A204.1 (cell line): ENCODE measurements around the gene SYNE2.
"Not testable (repeated sequence)": the region's sequence is repeated elsewhere in the genome, so short reads cannot be mapped to it uniquely, and the experiment has no call there.

ENCODE experiments used
- FAIRE-seq: peaks from 2 replicates; lab custom pipeline; 2012; peaks lifted over from hg19 to GRCh38; lab: Jason Lieb, UNC

Gene SYNE2

GRCh38 chr14:64125270-64125669, 272.5 kb downstream of the SYNE2 start:
- FAIRE-seq = no peak

DNA sequence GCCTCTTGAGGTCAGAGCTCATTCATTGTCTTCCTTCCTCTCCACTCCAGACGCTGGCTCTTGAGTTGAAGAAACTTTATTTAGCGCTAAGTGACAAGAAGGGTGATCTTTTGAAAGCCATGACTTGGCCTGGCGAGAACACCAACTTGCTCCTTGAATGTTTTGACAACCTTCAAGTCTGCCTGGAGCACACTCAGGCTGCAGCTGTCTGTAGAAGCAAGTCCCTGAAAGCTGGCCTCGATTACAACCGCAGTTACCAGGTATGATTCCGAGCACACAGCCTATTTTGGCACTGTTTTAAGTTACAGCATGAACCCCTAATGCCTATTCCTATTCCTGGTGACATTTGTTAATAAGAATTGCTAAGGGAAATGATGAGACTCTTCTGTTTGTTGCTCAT, 273.7 kb downstream of the SYNE2 start:
- no peak for FAIRE-seq

GRCh38 chr14:64137657-64138290, 285.0 kb downstream of the SYNE2 start:
- FAIRE-seq = peak; percentile 85

GRCh38 chr14:64147126-64147790, 294.5 kb downstream of the SYNE2 start:
- no peak for FAIRE-seq

- FAIRE-seq = no peak
Measured at GRCh38 chr14:64149921-64150320, 297.1 kb downstream of the SYNE2 start.

DNA sequence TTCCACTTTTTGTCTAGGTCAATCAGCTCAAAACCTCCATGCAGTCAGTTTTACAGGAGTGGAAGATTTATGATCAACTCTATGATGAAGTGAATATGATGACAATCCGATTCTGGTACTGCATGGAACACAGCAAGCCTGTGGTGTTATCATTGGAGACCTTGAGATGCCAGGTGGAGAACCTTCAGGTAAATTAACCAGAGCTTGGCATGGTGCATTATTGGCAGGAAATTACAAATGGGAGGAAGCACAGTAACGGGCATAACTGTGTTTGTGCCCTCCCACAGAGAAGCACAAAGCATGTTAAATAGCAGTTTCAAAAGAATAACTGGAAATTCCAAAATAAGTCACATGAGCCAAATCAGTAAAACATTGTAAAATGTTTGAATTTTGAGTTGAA, 305.8 kb downstream of the SYNE2 start:
- no peak for FAIRE-seq

DNA sequence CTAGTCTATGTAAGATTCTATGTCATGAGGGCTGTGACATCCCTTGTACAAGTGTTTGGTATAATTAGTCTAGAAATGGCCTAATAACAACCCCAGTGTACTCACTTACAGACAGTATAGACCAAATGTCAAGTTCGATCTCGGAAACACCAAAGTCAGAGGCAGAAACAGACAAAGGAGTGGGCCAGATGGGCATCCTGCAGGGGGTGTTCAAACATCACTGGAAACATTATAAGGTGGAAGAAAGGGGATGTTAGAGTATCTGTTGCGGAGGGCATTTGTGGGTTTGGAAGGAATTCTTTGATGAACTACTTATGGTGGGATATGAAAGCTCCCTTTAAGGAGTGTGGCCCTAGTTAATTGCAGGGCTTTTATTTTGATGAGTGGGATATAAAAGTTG, 306.8 kb downstream of the SYNE2 start:
- no peak for FAIRE-seq

- FAIRE-seq = no peak
Measured at GRCh38 chr14:64170181-64170580, 317.4 kb downstream of the SYNE2 start.

DNA sequence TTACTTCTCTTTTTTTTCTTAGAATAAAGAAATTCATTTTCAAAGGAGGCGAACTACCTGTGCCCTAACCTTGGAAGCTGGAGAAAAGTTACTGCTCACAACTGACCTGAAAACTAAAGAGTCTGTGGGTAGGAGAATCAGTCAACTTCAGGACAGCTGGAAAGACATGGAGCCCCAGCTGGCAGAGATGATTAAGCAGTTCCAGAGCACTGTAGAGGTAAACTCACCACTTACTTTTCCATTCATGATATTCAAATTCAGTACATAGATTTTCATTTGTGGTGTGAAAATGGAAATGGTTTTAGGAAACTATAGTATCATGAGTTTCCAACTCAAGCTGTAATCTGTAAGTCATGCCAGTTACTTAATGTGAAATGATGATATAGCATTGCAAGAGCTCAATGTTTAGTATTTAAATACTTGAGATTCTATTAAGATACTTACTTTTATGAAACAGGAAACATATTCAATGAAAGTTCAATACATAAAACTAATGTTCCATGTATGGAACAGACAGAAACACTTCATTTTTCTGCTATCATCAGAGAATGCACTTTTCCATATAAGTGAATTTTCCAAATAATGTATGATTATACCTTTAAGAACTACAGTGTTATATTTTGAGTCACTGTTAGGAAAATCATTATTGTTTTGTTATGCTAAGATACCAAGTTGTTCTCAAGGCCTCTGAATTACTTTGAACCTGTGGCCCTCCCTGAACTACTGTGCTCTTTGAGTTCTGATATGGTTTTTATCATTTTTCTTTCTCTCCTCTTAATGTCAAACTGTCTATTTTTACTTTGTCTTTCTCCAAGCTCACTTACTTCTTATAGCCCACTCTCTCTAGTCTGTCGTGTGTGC, 322.3 kb downstream of the SYNE2 start:
- FAIRE-seq = no peak

GRCh38 chr14:64176330-64176729, 323.5 kb downstream of the SYNE2 start:
- no peak for FAIRE-seq

- no peak for FAIRE-seq
Measured at GRCh38 chr14:64178814-64179213, 326.0 kb downstream of the SYNE2 start.

GRCh38 chr14:64182908-64183307, 330.1 kb downstream of the SYNE2 start:
- not testable (repeated sequence) for FAIRE-seq

GRCh38 chr14:64184103-64184729, 331.4 kb downstream of the SYNE2 start:
- FAIRE-seq = no peak

DNA sequence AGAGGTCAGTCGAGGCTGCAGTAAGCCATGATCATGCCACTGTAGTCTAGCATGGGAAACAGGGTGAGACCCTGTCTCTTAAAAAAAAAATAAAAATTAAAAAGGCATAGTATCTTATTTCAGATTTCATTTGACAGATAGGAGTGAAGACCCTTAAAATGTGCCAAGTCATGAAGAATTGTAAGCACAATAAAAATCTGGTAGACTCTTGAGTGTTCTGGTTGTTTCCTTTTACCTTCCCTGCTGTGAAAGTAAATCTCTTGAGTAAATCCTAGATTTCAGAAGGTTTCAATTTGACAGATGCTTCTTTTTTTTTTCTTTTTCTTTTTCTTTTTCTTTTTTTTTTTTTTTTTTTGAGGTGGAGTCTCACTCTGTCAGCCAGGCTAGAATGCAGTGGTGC, 332.4 kb downstream of the SYNE2 start:
- FAIRE-seq = no peak

DNA sequence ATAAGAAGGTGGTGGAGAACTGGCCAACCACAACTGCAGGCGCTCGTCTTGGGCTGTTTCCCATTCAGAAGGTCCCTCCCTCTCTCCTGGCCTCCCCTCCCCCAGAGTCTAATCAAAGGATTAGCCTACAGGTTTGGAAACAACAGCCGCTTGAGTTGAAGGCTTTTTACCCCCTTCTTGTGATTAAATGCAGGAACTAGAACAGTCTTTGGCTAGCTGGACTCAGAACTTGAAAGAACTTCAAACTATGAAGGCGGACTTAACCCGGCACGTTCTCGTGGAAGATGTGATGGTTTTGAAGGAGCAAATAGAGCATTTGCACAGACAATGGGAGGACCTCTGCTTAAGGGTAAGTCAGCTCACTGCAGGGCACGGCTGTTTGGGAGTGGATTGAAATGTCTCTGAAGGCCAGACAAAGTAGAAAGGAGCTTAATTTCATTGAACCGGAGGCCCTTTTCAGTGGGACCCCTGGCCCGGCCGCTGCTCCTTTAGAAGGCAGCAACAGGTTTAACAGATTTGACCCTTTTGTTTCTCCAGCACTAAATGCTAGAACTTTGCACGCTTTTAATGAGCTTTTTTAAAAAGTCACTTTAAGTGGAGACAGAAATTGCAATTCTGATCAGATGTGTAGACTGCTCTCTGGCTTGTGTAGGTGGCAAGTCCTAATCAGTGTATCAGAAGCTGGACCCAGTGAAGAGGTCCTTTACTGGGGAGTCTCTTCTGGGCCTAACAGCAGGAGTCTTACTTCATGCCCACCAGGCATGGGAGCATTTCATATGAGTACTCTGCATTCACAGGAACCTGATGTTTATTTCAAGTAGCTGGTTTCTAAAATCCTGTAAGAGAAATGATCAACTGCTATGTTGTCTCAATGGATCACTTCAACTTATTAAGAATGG, 333.7 kb downstream of the SYNE2 start:
- no peak for FAIRE-seq

DNA sequence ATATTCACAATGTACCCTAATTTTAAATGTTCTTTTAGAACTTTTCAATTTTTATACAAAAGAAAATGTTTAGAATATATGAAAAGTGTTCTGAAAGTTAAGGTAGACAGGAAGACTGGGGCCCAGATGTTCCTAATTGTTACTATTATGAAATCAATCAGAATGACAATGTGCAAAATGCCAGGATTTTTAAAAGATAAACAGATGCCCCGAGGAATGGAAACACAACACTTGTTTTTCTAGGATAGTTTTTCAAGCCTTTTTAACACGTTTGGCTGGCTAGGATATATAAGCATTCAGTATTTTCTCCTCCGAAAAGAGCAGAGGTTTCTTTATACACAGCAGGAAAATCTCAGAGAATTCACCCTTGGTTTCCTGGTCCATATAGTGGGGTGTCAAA, 334.5 kb downstream of the SYNE2 start:
- FAIRE-seq = peak; percentile 35

DNA sequence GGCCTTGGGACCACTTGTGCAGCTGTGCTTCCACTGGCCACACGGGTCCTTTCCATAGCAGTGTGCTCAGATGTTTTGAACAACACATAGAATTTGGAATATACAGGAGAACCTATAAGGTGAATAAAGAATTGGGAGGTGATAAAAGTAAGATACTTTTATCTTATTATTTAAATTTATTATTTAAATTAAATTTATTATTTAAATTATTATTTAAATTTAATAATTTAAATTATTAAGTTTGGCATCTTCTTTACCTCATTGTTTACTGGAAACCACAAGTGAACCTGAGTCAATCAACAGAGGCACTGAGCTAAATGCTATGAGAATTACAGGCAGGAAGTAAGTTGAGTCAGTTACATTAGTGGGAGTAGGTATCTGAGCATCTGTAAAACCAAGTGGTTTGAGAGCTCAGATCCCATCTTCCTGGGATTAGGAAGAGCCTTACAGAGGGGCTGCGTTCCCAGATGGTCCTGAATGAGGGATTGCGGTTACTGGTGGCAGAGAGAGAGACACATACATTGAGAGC, 338.2 kb downstream of the SYNE2 start:
- FAIRE-seq = no peak

DNA sequence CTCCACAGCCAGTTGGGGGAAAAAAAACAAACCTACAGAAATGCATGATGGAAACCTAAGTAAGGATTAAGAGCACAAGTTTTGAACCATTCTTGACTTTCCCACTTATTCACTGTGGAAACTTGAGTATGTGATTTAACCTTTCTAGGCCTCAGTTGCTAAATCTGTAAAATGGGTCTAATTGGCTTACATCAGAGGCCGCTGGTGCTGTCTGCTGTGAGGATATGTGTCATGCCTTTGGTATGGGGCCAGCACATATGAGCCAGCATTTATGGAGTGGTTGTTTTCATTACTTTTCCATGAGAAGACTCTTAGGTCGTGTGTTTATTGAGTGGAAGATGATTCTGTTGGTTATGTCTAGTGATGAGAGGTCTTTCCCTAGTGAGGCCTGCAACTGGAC, 339.0 kb downstream of the SYNE2 start:
- no peak for FAIRE-seq

GRCh38 chr14:64193821-64194220, 341.0 kb downstream of the SYNE2 start:
- FAIRE-seq = no peak

DNA sequence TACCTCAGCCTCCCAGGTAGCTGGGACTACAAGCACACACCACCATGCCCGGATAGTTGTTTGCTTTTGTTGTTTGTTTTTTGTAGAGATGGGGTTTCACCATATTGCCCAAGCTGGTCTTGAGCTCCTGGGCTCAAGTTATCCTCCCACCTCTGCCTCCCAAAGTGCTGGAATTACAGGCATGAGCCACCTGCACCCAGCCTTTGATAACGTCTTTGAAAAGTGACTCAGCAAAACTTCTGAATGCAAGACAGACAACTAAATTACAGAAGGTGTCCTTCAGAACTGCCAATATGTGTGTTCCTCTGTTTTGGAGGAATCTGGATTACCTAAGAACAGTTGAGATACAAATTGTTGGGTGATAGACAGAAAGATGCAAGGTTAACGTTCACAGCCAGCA, 341.6 kb downstream of the SYNE2 start:
- FAIRE-seq = no peak

GRCh38 chr14:64195199-64195598, 342.4 kb downstream of the SYNE2 start:
- FAIRE-seq = no peak

GRCh38 chr14:64196056-64196455, 343.3 kb downstream of the SYNE2 start:
- no peak for FAIRE-seq
